ENCODE data around the gene MRGPRX4.

The MRGPRX4 gene

GRCh38 chr11:18204771-18205170 is 32.1 kb downstream of the MRGPRX4 start:
- Histone ChIP-seq H3K4me2 (ENCODE audit: low read length) (no peak overlapping the region), H3K9me3 (ENCODE audit: control insufficient read depth, insufficient read depth, low read length) (no peaks in the 10 kb centered on the region), H3K36me3 (ENCODE audit: control insufficient read depth, low read length) (no peaks in the 10 kb centered on the region), H3K27me3 (ENCODE audit: control insufficient read depth, low read length) (0 out of 2 replicates have a peak, but pooled peaks cover 2% of the 10 kb centered on the region), H3K9me2 (replicated peaks; ENCODE audit: control insufficient read depth, low read length) (no peaks in the 10 kb centered on the region), H3K27ac (ENCODE audit: low read depth, low read length) (no peak overlapping the region), H3K4me3 (ENCODE audit: low read length) (no peak overlapping the region), H3K79me2 (ENCODE audit: control insufficient read depth, low read length) (no peaks in the 10 kb centered on the region), H3F3A (ENCODE audit: control insufficient read depth, insufficient read depth) (no peaks in the 10 kb centered on the region), H3K4me1 (ENCODE audit: control insufficient read depth, low read length) (no peaks in the 10 kb centered on the region), H4K20me1 (ENCODE audit: control insufficient read depth, insufficient read depth, low read depth, low read length) (no peaks in the 10 kb centered on the region)
- TF ChIP-seq EZH2phosphoT487 (IDR thresholded peaks at IDR 0.05; ENCODE audit: borderline replicate concordance, low read length): no peak
- TF ChIP-seq, protein P1, sequence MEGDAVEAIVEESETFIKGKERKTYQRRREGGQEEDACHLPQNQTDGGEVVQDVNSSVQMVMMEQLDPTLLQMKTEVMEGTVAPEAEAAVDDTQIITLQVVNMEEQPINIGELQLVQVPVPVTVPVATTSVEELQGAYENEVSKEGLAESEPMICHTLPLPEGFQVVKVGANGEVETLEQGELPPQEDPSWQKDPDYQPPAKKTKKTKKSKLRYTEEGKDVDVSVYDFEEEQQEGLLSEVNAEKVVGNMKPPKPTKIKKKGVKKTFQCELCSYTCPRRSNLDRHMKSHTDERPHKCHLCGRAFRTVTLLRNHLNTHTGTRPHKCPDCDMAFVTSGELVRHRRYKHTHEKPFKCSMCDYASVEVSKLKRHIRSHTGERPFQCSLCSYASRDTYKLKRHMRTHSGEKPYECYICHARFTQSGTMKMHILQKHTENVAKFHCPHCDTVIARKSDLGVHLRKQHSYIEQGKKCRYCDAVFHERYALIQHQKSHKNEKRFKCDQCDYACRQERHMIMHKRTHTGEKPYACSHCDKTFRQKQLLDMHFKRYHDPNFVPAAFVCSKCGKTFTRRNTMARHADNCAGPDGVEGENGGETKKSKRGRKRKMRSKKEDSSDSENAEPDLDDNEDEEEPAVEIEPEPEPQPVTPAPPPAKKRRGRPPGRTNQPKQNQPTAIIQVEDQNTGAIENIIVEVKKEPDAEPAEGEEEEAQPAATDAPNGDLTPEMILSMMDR (IDR thresholded peaks at IDR 0.05; ENCODE audit: low read depth, low read length, poor library complexity, severe bottlenecking): no peak

DNA sequence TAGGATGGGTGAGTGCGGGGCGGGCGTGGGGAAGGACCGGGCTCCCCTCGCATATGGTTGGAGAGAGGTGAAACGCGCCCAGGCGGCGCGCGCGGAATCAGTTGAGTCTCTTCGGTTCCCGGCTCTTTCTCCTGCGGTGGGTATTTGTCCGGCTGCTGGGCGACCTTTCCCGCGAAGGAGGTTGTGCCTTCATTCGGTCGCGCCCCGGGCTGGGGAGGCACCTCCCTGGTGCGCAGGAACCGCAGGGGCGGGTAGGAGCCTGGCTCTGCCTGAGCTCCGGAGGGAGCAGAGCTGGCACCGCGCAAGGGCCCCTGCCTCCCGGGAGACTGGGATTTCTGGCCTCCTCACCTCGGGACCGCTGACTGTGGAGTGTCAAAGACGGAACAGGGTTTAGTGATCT is 36.4 kb downstream of the MRGPRX4 start:
- H4K20me1 ChIP-seq (ENCODE audit: control insufficient read depth, insufficient read depth, low read depth, low read length): no peaks in the 10 kb centered on the region
- no peak for TF ChIP-seq EZH2phosphoT487 (IDR thresholded peaks at IDR 0.05; ENCODE audit: borderline replicate concordance, low read length)
- TF ChIP-seq, protein P1 (IDR thresholded peaks at IDR 0.05; ENCODE audit: low read depth, low read length, poor library complexity, severe bottlenecking): no peak
- no peaks in the 10 kb centered on the region for H3F3A ChIP-seq (ENCODE audit: control insufficient read depth, insufficient read depth)
- H3K79me2 ChIP-seq (ENCODE audit: control insufficient read depth, low read length): no peaks in the 10 kb centered on the region
- H3K4me2 ChIP-seq (ENCODE audit: low read length): no peak overlapping the region
- no peaks in the 10 kb centered on the region for H3K36me3 ChIP-seq (ENCODE audit: control insufficient read depth, low read length)
- H3K4me1 ChIP-seq (ENCODE audit: control insufficient read depth, low read length): no peaks in the 10 kb centered on the region
- H3K27me3 ChIP-seq (ENCODE audit: control insufficient read depth, low read length): peaks cover 9% of the 10 kb centered on the region
- no peaks in the 10 kb centered on the region for H3K9me2 ChIP-seq (replicated peaks; ENCODE audit: control insufficient read depth, low read length)
- no peak overlapping the region for H3K4me3 ChIP-seq (ENCODE audit: low read length)
- H3K27ac ChIP-seq (ENCODE audit: low read depth, low read length): no peak overlapping the region
- H3K9me3 ChIP-seq (ENCODE audit: control insufficient read depth, insufficient read depth, low read length): no peaks in the 10 kb centered on the region

- H3K4me3 ChIP-seq (ENCODE audit: low read length): no peak overlapping the region
- H3K79me2 ChIP-seq (ENCODE audit: control insufficient read depth, low read length): no peaks in the 10 kb centered on the region
- no peaks in the 10 kb centered on the region for H3K9me2 ChIP-seq (replicated peaks; ENCODE audit: control insufficient read depth, low read length)
- no peak for TF ChIP-seq EZH2phosphoT487 (IDR thresholded peaks at IDR 0.05; ENCODE audit: borderline replicate concordance, low read length)
- TF ChIP-seq, protein P1 (IDR thresholded peaks at IDR 0.05; ENCODE audit: low read depth, low read length, poor library complexity, severe bottlenecking): no peak
- no peaks in the 10 kb centered on the region for H4K20me1 ChIP-seq (ENCODE audit: control insufficient read depth, insufficient read depth, low read depth, low read length)
- H3K9me3 ChIP-seq (ENCODE audit: control insufficient read depth, insufficient read depth, low read length): peaks cover 5% of the 10 kb centered on the region; the same call in 1 of the 2 replicates
- no peaks in the 10 kb centered on the region for H3K36me3 ChIP-seq (ENCODE audit: control insufficient read depth, low read length)
- H3K27ac ChIP-seq (ENCODE audit: low read depth, low read length): no peak overlapping the region
- no peaks in the 10 kb centered on the region for H3F3A ChIP-seq (ENCODE audit: control insufficient read depth, insufficient read depth)
- H3K4me2 ChIP-seq (ENCODE audit: low read length): no peak overlapping the region
- no peaks in the 10 kb centered on the region for H3K27me3 ChIP-seq (ENCODE audit: control insufficient read depth, low read length)
- no peaks in the 10 kb centered on the region for H3K4me1 ChIP-seq (ENCODE audit: control insufficient read depth, low read length)
Measured at GRCh38 chr11:18221274-18221876, 48.7 kb downstream of the MRGPRX4 start.

Data from DOHH2 (cell line).